SU-DHL-6 (cell line): ENCODE results near the gene LILRB3.

Experiments
- H2AFZ ChIP-seq: fragments of 200-600 bp; sonication (generic); 2 replicates; pipeline ENCODE4 v1.6.1; 2014; ENCODE audit warnings: low read depth, mild to moderate bottlenecking, moderate library complexity, mixed read lengths, antibody characterized with exemption, low read length; ENCODE audit not compliant: severe bottlenecking
- H3F3A ChIP-seq: fragments of 200-600 bp; shearing (Covaris generic); 2 replicates; pipeline ENCODE4 v1.6.0; 2016; ENCODE audit warnings: antibody characterized with exemption, mild to moderate bottlenecking; ENCODE audit not compliant: insufficient read depth
- H3K27ac ChIP-seq: fragments of 200-600 bp; sonication (generic); 2 replicates; pipeline ENCODE4 v1.5.1; 2016; ENCODE audit warnings: low read depth, mild to moderate bottlenecking, low read length, moderate library complexity, mixed read lengths
- H3K27me3 ChIP-seq: fragments of 200-600 bp; sonication (generic), shearing (Covaris generic); 2 replicates; pipeline ENCODE4 v1.6.0; 2014; ENCODE audit warnings: mild to moderate bottlenecking, low read length
- H3K36me3 ChIP-seq: fragments of 200-600 bp; sonication (generic); 2 replicates; pipeline ENCODE4 v1.6.1; 2014; ENCODE audit warnings: mild to moderate bottlenecking, low read length, mixed read lengths
- H3K4me2 ChIP-seq: fragments of 300-600, 200-600 bp; shearing (Covaris generic), sonication (generic); 2 replicates; pipeline ENCODE4 v1.6.0; 2014; ENCODE audit warnings: low read length, low read depth, mild to moderate bottlenecking; ENCODE audit not compliant: poor library complexity, severe bottlenecking
- H3K4me3 ChIP-seq: fragments of 200-600 bp; sonication (generic); 2 replicates; pipeline ENCODE4 v1.5.1; 2014; ENCODE audit warnings: antibody characterized with exemption, low read length, mild to moderate bottlenecking, mixed read lengths; ENCODE audit not compliant: insufficient read depth, poor library complexity, severe bottlenecking
- H3K79me2 ChIP-seq: fragments of 200-600 bp; sonication (generic); 2 replicates; pipeline ENCODE4 v1.6.1; 2014; ENCODE audit warnings: mild to moderate bottlenecking, low read length, moderate library complexity; ENCODE audit not compliant: insufficient read depth
- H3K9ac ChIP-seq: fragments of 200-600 bp; sonication (generic); 2 replicates; pipeline ENCODE4 v1.7.0; 2014; ENCODE audit warnings: mild to moderate bottlenecking, low read length
- H3K9me2 ChIP-seq: fragments of 200-600 bp; sonication (generic); replicated peaks from 2 replicates; pipeline ENCODE4 v1.6.1; 2014; ENCODE audit warnings: low read length; ENCODE audit not compliant: insufficient read depth
- H3K9me3 ChIP-seq: fragments of 200-600 bp; sonication (generic); 2 replicates; pipeline ENCODE4 v1.6.1; 2014; ENCODE audit warnings: low read length, mixed read lengths; ENCODE audit not compliant: insufficient read depth
- H4K20me1 ChIP-seq: fragments of 200-600 bp; sonication (generic); 2 replicates; pipeline ENCODE4 v1.6.1; 2014; ENCODE audit warnings: low read depth, mild to moderate bottlenecking, antibody characterized with exemption, low read length, moderate library complexity, mixed read lengths
- CTCF ChIP-seq: fragments of 200-600 bp; sonication (generic); IDR thresholded peaks from one replicate; pipeline ENCODE4 v1.5.1; 2017; ENCODE audit warnings: antibody characterized with exemption, mild to moderate bottlenecking, low read length, moderate library complexity; ENCODE audit not compliant: insufficient read depth, poor library complexity, severe bottlenecking
- EZH2phosphoT487 ChIP-seq: fragments of 200-600 bp; sonication (generic), shearing (Covaris generic); conservative IDR thresholded peaks from 2 replicates; pipeline ENCODE4 v1.6.1; 2018; ENCODE audit warnings: mild to moderate bottlenecking, antibody characterized with exemption, low read length, moderate library complexity, mixed read lengths

Gene LILRB3

GRCh38 chr19:54209811-54210494 is 12.9 kb downstream of the LILRB3 start:
- H3K9ac ChIP-seq: no peak overlapping the region
- no peak overlapping the region for H3K27ac ChIP-seq
- peaks cover 23% of the 10 kb centered on the region for H4K20me1 ChIP-seq
- peaks cover 18% of the 10 kb centered on the region for H3K79me2 ChIP-seq
- TF ChIP-seq CTCF (no peak), EZH2phosphoT487 (no peak)
- H3K9me2 ChIP-seq: no peaks in the 10 kb centered on the region
- H3K9me3 ChIP-seq: no peaks in the 10 kb centered on the region
- peaks cover 13% of the 10 kb centered on the region for H3K36me3 ChIP-seq
- no peak overlapping the region for H3K4me2 ChIP-seq
- no peak overlapping the region for H2AFZ ChIP-seq
- peaks cover 54% of the 10 kb centered on the region for H3F3A ChIP-seq
- H3K4me3 ChIP-seq: no peak overlapping the region
- no peaks in the 10 kb centered on the region for H3K27me3 ChIP-seq

GRCh38 chr19:54209058-54209810 is 13.6 kb downstream of the LILRB3 start:
- no peaks in the 10 kb centered on the region for H3K9me3 ChIP-seq
- peaks cover 61% of the 10 kb centered on the region for H3F3A ChIP-seq
- H4K20me1 ChIP-seq: peaks cover 31% of the 10 kb centered on the region
- H3K4me3 ChIP-seq: no peak overlapping the region
- peaks cover 20% of the 10 kb centered on the region for H3K36me3 ChIP-seq
- TF ChIP-seq EZH2phosphoT487 (no peak), CTCF (no peak)
- no peak overlapping the region for H3K4me2 ChIP-seq
- no peaks in the 10 kb centered on the region for H3K9me2 ChIP-seq
- H3K9ac ChIP-seq: no peak overlapping the region
- H3K27ac ChIP-seq: peak overlapping the region; percentile 34; the same call in 1 of the 2 replicates
- peaks cover 25% of the 10 kb centered on the region for H3K79me2 ChIP-seq
- H2AFZ ChIP-seq: no peak overlapping the region
- H3K27me3 ChIP-seq: no peaks in the 10 kb centered on the region

- Histone ChIP-seq H2AFZ (no peak overlapping the region), H3K9ac (no peak overlapping the region), H3F3A (peaks cover 66% of the 10 kb centered on the region), H3K4me2 (no peak overlapping the region), H3K9me3 (no peaks in the 10 kb centered on the region), H3K4me3 (no peak overlapping the region), H3K36me3 (peaks cover 23% of the 10 kb centered on the region), H4K20me1 (peaks cover 33% of the 10 kb centered on the region), H3K27me3 (no peaks in the 10 kb centered on the region), H3K79me2 (peaks cover 30% of the 10 kb centered on the region), H3K9me2 (no peaks in the 10 kb centered on the region), H3K27ac (peak overlapping the region; percentile 34)
- TF ChIP-seq EZH2phosphoT487: no peak
- TF ChIP-seq CTCF: no peak
Measured at GRCh38 chr19:54208784-54209057, 14.1 kb downstream of the LILRB3 start.
